ENCODE data around the gene AIFM3. TPM values are rescaled to one million over a fixed set of nuclear protein-coding genes. Genes with fewer than 3 reads are reported as not detected.
"Not testable (repeated sequence)": the region's sequence is repeated elsewhere in the genome, so short reads cannot be mapped to it uniquely, and the experiment has no call there.

Gene AIFM3
- total RNA-seq, 4 donors from 2014 or later = 0.15 to 3.7 (median 2.0) TPM; not detected in 1

DNA sequence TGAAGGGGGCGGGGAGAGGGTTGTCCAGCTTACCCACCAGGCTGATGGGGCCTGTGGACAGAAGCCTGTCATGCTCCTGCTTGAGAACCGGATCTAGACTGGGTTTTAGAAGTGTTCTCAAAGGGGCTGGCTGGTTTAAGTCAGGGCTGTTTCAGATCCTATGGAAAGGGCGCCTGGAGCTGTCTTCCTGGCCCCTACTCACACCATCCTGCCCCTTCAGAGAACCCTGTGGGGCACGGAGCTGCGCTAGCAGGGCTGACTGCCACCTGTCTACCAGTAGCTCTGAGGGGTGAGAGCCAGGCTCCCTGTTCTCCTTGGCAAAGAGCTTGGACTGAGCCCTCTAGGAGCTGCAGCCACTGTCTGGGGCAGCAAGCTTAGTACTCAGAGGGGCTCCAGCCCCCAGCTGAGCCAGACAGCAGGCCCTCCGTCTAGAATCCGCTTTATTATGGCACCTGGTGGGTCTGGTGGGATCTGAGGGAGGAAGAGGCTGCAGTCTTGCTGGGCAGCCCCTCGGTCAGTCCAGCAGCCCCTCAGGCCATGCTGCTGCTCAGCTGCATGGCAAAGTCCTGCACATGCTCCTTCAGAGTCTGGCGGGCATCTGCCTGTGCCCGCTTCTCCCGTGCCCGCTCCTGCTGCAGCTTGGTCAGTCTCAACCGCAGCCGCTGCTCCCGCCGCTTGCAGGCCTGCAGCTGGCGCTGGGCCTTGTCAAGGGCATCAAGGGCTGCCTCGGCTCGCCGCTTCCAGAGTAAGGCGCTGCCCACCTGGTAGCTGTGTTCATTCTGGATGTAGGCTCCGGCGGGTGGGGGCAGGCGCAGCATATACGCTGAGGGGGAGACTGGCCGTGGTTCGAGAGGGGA lies 32.5 kb downstream of the AIFM3 start:
- H3K4me3 ChIP-seq (ENCODE audit: low read depth, poor library complexity, severe bottlenecking) = no peak overlapping the region
- DNase-seq (ENCODE audit: low spot score in 2 of 2) = no peak
- intact Hi-C loops (cut with DNase I; ENCODE audit: low total_unique reads) = no loop called here
- TF ChIP-seq POLR2A (IDR thresholded peaks at IDR 0.05) = no peak
- TF ChIP-seq, protein P1, sequence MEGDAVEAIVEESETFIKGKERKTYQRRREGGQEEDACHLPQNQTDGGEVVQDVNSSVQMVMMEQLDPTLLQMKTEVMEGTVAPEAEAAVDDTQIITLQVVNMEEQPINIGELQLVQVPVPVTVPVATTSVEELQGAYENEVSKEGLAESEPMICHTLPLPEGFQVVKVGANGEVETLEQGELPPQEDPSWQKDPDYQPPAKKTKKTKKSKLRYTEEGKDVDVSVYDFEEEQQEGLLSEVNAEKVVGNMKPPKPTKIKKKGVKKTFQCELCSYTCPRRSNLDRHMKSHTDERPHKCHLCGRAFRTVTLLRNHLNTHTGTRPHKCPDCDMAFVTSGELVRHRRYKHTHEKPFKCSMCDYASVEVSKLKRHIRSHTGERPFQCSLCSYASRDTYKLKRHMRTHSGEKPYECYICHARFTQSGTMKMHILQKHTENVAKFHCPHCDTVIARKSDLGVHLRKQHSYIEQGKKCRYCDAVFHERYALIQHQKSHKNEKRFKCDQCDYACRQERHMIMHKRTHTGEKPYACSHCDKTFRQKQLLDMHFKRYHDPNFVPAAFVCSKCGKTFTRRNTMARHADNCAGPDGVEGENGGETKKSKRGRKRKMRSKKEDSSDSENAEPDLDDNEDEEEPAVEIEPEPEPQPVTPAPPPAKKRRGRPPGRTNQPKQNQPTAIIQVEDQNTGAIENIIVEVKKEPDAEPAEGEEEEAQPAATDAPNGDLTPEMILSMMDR (IDR thresholded peaks at IDR 0.05) = no peak
- WGBS, 2 donors = 83 to 88% methylated on average over 18 to 20 of the region's 27 CpGs

DNA sequence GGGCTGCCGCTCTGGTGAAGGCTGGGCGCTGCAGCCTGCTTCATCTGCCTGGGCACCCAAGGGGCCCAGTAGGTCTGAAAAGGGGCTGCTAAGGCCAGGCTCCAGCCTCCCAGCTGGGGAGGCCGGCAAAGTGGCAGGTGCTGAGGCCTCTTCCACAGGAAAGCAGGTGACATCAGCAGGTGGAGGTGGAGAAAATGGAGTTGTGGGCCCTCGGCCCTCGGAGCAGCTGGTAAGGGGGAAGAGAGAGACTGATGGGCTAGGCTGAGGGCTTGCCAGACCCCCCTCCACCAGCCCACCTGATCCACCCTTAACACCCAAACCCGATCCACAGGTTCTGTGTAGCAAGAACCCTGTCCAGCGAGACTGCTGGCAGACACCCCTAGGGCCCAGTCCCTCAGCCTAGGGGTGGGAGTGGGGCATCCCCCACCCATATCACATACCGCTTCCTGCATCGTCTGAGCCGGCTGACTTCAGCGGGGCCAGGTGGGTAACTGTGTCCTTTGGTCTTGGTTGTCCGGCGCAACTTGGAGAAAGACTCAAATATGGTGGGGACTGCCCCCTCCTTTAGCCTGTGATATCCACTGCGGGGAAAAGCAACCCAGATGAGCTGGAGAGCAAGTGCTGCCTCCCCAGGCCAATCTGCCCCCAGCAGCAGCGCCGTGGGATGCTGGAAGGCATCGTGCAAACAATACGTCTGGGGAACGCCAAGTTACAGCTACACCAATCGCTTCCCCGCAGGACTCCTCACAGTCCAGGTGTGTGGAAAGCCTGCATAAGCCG lies 33.3 kb downstream of the AIFM3 start:
- intact Hi-C loops (cut with DNase I; ENCODE audit: low total_unique reads) = no loop called here
- peak overlapping the region; percentile 88 for H3K4me3 ChIP-seq (ENCODE audit: low read depth, poor library complexity, severe bottlenecking)
- TF ChIP-seq, protein P1 (IDR thresholded peaks at IDR 0.05) = no peak
- TF ChIP-seq POLR2A (IDR thresholded peaks at IDR 0.05) = no peak
- DNase-seq (ENCODE audit: low spot score in 2 of 2) = no peak
- 44 to 51% methylated on average over 20 to 21 of the region's 22 CpGs for WGBS, 2 donors

GRCh38 chr22:21000987-21001600 lies 34.0 kb downstream of the AIFM3 start:
- intact Hi-C loops (cut with DNase I; ENCODE audit: low total_unique reads) = no loop called here
- TF ChIP-seq, protein P1 (IDR thresholded peaks at IDR 0.05) = no peak
- no peak for TF ChIP-seq POLR2A (IDR thresholded peaks at IDR 0.05)
- no peak for DNase-seq (ENCODE audit: low spot score in 2 of 2)
- WGBS, 2 donors = 1 to 3% methylated on average over 17 to 26 of the region's 26 CpGs
- peak overlapping the region; percentile 88 for H3K4me3 ChIP-seq (ENCODE audit: low read depth, poor library complexity, severe bottlenecking)

GRCh38 chr22:21001601-21002325 lies 34.7 kb downstream of the AIFM3 start, which contains the start of gene THAP7:
Gene THAP7, minus strand, starts transcription at chr22:21002118. Its CDS starts 207 bp downstream, at chr22:21001911.
- TF ChIP-seq, protein P1 (IDR thresholded peaks at IDR 0.05) = no peak
- peak in 1 of 2 donors; percentile 66 for TF ChIP-seq POLR2A (IDR thresholded peaks at IDR 0.05)
- intact Hi-C loops (cut with DNase I; ENCODE audit: low total_unique reads) = no loop called here
- DNase-seq (ENCODE audit: low spot score in 2 of 2) = peak; percentile 95 to 99
- H3K4me3 ChIP-seq (ENCODE audit: low read depth, poor library complexity, severe bottlenecking) = peak within 1 kb of the TSS; percentile 88
- WGBS, 2 donors = 0 to 1% methylated on average over 23 to 55 of the region's 83 CpGs

GRCh38 chr22:21003782-21004181 lies 36.7 kb downstream of the AIFM3 start:
- intact Hi-C loops (cut with DNase I; ENCODE audit: low total_unique reads) = no loop called here
- 87% methylated on average over 4 of the region's 4 CpGs for WGBS, 2 donors

DNA sequence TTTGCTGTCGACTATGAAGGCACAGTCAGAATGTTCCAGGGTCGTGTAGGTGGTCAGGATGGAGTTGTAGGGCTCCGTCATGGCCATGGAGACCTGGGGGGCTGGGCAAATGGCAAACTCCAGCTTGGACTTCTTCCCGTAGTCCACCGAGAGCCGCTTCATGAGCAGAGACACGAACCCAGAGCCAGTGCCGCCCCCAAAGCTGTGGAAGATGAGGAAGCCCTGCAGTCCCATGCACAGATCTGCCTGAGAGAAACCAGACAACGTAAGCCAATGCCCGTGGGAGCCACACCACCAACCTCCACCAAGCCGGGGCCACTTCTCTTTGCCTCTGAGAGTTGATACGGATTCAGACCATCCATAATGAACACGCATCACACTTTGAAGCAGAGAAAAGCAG lies 42.2 kb downstream of the AIFM3 start:
- 85 to 88% methylated on average over 13 of the region's 13 CpGs for WGBS, 2 donors
- intact Hi-C loops (cut with DNase I; ENCODE audit: low total_unique reads) = loop anchor here (5.0 kb wide), 1 partner anchor 152 kb away; the partner anchor contains the start of genes PI4KA and SNAP29
- DNase-seq (ENCODE audit: low spot score in 2 of 2); H3K4me3 ChIP-seq (ENCODE audit: low read depth, poor library complexity, severe bottlenecking): not testable (repeated sequence)

More at GRCh38 chr22:21003782-21004181, 36.7 kb downstream of the AIFM3 start:
- no peak for DNase-seq (ENCODE audit: low spot score in 2 of 2)
- TF ChIP-seq, protein P1 (IDR thresholded peaks at IDR 0.05) = no peak
- no peak for TF ChIP-seq POLR2A (IDR thresholded peaks at IDR 0.05)
- no peak overlapping the region for H3K4me3 ChIP-seq (ENCODE audit: low read depth, poor library complexity, severe bottlenecking)

All from lower leg skin (tissue), 4 donors.